ENCODE measurements around the gene TMEM134. TPM values are rescaled to one million over a fixed set of nuclear protein-coding genes. Genes with fewer than 3 reads are reported as not detected.

TMEM134 gene
- polyA plus RNA-seq, 1 experiment, result 30.6 TPM

DNA sequence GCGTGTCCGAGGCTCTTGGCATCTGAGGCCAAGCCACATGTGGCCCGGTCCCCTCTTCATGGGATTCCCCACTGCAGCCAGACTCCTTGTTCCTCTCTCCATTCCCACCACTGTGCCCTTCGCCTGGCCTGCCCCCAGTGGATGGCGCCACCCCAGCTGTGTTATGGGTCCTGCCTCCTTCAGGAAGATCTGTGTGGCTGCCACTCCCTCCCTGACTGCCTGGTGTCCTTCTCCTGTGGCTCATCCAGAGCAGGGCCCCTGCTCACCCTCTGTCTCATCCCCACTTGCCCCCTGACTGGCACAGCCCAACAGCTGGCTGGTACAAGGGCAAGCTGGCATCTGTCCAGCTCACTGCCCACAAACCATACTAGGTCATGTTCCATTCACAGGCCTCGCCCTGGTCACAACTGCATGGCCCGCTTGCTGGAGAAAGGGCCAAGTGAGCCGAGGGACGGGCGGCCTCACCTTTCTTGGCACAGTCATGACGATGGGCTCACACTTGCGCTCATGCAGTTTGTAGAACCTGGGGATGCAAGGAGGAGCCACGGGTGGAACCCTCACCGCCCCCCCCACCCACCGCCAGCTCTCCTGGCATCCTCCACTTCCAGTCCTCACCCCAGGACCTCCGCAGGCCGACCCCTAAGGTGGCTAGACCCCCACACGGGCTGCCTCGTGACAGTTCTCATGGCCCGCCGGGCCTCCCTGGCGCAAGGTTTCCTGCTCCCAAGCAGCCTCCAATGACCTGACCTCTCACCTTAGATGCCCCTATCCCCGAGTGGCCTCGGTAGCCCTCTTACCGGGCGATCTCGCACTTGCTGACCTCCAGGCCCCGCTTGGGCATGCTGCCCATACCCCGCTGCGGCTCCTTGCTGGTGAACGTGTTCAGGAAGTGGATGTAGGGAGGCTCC lies 29.5 kb downstream of the TMEM134 start:
- ChIA-PET POLR2A (no interaction called here), CTCF (interaction anchor here (0.7 kb wide), 1 partner anchor 82 kb away, joined by 3 read pairs; no protein-coding TSS in a partner anchor)
- H3K27me3 ChIP-seq (ENCODE audit: control insufficient read depth, insufficient read depth, low read length), result no peaks in the 10 kb centered on the region
- H3K36me3 ChIP-seq (ENCODE audit: control insufficient read depth, insufficient read depth, low read length), result peaks cover 23% of the 10 kb centered on the region
- TF ChIP-seq, protein P1, sequence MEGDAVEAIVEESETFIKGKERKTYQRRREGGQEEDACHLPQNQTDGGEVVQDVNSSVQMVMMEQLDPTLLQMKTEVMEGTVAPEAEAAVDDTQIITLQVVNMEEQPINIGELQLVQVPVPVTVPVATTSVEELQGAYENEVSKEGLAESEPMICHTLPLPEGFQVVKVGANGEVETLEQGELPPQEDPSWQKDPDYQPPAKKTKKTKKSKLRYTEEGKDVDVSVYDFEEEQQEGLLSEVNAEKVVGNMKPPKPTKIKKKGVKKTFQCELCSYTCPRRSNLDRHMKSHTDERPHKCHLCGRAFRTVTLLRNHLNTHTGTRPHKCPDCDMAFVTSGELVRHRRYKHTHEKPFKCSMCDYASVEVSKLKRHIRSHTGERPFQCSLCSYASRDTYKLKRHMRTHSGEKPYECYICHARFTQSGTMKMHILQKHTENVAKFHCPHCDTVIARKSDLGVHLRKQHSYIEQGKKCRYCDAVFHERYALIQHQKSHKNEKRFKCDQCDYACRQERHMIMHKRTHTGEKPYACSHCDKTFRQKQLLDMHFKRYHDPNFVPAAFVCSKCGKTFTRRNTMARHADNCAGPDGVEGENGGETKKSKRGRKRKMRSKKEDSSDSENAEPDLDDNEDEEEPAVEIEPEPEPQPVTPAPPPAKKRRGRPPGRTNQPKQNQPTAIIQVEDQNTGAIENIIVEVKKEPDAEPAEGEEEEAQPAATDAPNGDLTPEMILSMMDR (IDR thresholded peaks at IDR 0.05; ENCODE audit: insufficient read depth, low read depth, low read length), result peak; percentile 30
- no peak overlapping the region for H3K4me3 ChIP-seq (ENCODE audit: low read depth, low read length)
- no peak for DNase-seq (ENCODE audit: low read depth)

DNA sequence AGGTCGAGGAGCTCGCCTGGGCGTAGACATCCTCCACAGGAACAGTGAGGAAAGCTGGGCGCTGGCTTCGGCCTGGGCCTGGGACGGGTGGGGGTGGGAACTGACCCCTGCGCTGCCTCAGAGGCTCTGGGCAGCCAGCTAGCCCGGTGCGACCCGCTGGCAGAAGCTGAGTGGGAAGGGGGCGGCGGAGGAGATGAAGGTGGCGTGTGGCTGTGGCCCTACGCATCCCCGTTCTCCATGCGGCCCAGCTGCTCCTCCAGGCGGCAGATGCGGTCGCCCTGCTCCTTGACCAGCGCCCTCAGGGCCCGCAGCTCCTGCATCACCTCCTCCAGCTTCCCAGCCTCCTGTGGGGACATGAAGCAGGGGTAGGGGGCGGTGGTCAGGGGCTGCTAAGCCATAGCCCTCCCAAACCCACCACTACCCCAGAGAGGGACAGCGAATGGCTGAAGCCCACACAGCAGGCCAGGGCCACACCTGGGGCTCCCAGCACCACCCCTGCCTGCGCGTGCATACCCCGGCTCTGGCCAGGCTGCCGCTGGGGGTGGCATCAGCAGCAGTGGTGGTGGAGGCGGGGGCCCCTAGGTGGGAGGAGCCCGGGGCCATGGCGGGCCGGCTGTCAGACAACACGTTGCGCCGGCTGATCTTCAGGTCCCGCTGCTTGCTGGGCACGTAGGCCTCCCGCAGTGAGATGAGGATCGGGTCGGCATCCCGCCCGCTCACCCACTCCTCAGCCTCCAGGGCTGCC lies 30.7 kb downstream of the TMEM134 start:
- Histone ChIP-seq H3K4me3 (ENCODE audit: low read depth, low read length) (no peak overlapping the region), H3K27me3 (ENCODE audit: control insufficient read depth, insufficient read depth, low read length) (no peaks in the 10 kb centered on the region), H3K36me3 (ENCODE audit: control insufficient read depth, insufficient read depth, low read length) (peaks cover 32% of the 10 kb centered on the region)
- POLR2A ChIA-PET, result no interaction called here
- TF ChIP-seq, protein P1 (IDR thresholded peaks at IDR 0.05; ENCODE audit: insufficient read depth, low read depth, low read length), result no peak
- CTCF ChIA-PET, result interaction anchor here (1.1 kb wide), 1 partner anchor 56 kb away, joined by 3 read pairs; no protein-coding TSS in a partner anchor
- DNase-seq (ENCODE audit: low read depth), result no peak

DNA sequence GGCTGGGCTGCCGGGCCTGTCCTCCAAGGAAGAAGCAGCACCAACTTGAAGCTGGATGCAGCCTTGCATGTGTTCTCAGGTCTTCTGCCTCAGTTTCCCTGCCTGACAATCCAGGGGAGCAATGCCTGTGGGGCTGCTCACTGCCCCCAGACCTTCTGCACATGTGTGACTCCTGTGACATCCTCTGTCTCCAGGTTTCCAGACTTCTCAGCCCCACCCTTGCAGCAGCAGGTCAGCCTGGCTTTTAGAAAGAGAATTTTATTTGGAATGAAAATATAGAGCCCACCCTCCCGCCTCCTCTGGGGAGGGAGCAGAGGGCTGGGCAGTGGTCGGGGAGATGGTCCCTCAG lies 31.3 kb downstream of the TMEM134 start:
- no peak for DNase-seq (ENCODE audit: low read depth)
- no peaks in the 10 kb centered on the region for H3K27me3 ChIP-seq (ENCODE audit: control insufficient read depth, insufficient read depth, low read length)
- H3K36me3 ChIP-seq (ENCODE audit: control insufficient read depth, insufficient read depth, low read length), result peaks cover 36% of the 10 kb centered on the region
- ChIA-PET CTCF (interaction anchor here (1.1 kb wide), 1 partner anchor 55 kb away, joined by 3 read pairs; no protein-coding TSS in a partner anchor), POLR2A (no interaction called here)
- no peak overlapping the region for H3K4me3 ChIP-seq (ENCODE audit: low read depth, low read length)
- TF ChIP-seq, protein P1 (IDR thresholded peaks at IDR 0.05; ENCODE audit: insufficient read depth, low read depth, low read length), result no peak

DNA sequence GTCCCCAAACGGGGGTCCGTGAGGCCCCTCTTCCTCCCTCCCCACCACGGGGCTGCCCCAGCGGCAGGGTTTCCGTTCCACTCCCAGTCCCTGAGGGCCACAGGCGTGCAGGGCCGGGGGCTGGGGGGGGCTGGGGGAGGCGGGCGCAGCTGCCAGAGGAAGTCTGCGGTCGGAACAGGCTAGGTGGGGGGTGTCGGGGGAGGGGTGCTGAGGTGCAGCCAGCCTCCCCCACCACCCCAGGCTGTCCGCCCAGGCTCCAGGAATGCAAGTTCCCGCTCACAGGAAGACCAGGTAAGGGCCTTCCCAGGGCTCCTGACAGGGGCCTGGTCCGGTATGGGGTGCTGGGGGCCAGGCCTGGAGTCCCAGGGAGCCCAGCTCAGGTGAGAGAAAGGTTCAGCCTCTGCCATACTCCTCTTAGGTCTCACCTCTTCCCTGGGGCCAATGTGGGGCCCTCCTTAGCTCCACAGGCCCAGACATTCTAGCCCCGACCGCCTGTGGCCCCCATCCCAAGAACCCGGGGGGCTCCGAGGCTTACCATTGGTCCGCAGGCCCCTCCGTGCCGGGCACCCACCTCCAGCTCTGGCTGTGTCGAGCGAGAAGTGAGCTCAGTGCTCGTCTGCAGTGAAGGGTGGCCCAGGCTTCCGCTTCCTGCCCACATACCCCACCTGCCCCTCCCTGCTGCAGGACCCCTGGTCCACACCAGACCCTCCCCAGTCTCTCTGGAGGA lies 31.8 kb downstream of the TMEM134 start, which contains the start of gene PTPRCAP:
PTPRCAP (minus strand) TSS at position 601 of the 727 bp plus-strand sequence; CDS start at position 538, 63 bp downstream.
- TF ChIP-seq, protein P1 (IDR thresholded peaks at IDR 0.05; ENCODE audit: insufficient read depth, low read depth, low read length), result no peak
- H3K36me3 ChIP-seq (ENCODE audit: control insufficient read depth, insufficient read depth, low read length), result peaks cover 39% of the 10 kb centered on the region
- no peak within 1 kb of the TSS for H3K4me3 ChIP-seq (ENCODE audit: low read depth, low read length)
- POLR2A ChIA-PET, result no interaction called here
- DNase-seq (ENCODE audit: low read depth), result no peak
- CTCF ChIA-PET, result no interaction called here
- H3K27me3 ChIP-seq (ENCODE audit: control insufficient read depth, insufficient read depth, low read length), result no peaks in the 10 kb centered on the region
